ENCODE data around the gene SH3RF3. TPM values are rescaled to one million over a fixed set of nuclear protein-coding genes. Genes with fewer than 3 reads are reported as not detected.

Gene SH3RF3
- total RNA-seq, 1 experiment from 2014 or later = not detected

- intact Hi-C loops (cut with micrococcal nuclease) = loop anchor here (5.0 kb wide), 1 partner anchor 65 kb away; the partner anchor contains the start of genes SEPTIN10 and SOWAHC
- ChIA-PET RAD21 (ENCODE audit: low non-redundant PET in 1 of 2, low total read pairs in 2 of 2, uncharacterized antibody in 2 of 2, unreplicated experiment in 2 of 2) (interaction anchor here (0.6 to 1.8 kb wide), 3 partner anchors 60 to 116 kb away, joined by 3 to 8 read pairs (median 3); no protein-coding TSS in a partner anchor), CTCF (interaction anchor here (1.2 to 1.8 kb wide), 5 partner anchors 13 to 188 kb away, joined by 4 to 23 read pairs (median 14); no protein-coding TSS in a partner anchor), POLR2A (no interaction called here)
- Histone ChIP-seq H3K4me3 (replicated peaks in 1 of 2; ENCODE audit: low read depth in 1 of 2, low read length in 2 of 2) (no peak overlapping the region), H3K9me3 (ENCODE audit: control insufficient read depth in 1 of 2, insufficient read depth in 1 of 2, low read depth in 1 of 2, low read length in 2 of 2) (no peaks in the 10 kb centered on the region), H2AFZ (ENCODE audit: low read depth, low read length, poor library complexity, severe bottlenecking) (no peak overlapping the region), H3K4me1 (ENCODE audit: control insufficient read depth in 1 of 2, insufficient read depth in 2 of 2, low read length in 2 of 2) (peaks cover 0 to 3% of the 10 kb centered on the region in 2 experiments; a peak in 1 of 4 replicates), H3K79me2 (ENCODE audit: insufficient read depth, low read length) (no peaks in the 10 kb centered on the region), H4K20me1 (ENCODE audit: insufficient read depth) (no peaks in the 10 kb centered on the region), H3K36me3 (ENCODE audit: control insufficient read depth in 1 of 2, insufficient read depth in 2 of 2, low read length in 2 of 2) (peaks cover 0 to 4% of the 10 kb centered on the region in 2 experiments; a peak in 2 of 4 replicates), H3K4me2 (ENCODE audit: low read length) (no peak overlapping the region), H3K27ac (ENCODE audit: low read depth, low read length) (no peak overlapping the region), H3K27me3 (ENCODE audit: insufficient read depth, low read length) (no peaks in the 10 kb centered on the region), H3K9me2 (ENCODE audit: insufficient read depth) (no peaks in the 10 kb centered on the region), H3K9ac (ENCODE audit: low read length) (no peak overlapping the region)
- ATAC-seq (no peak), DNase-seq (ENCODE audit: low read depth, low spot score) (no peak)
- no TSS peak for BruUV-seq (replicated peaks)
- TF ChIP-seq ELF1 (IDR thresholded peaks at IDR 0.05; ENCODE audit: borderline replicate concordance, low read depth) (no peak), EGR1 (IDR thresholded peaks at IDR 0.05; ENCODE audit: low read depth) (no peak), CBX3 (IDR thresholded peaks at IDR 0.05; ENCODE audit: low read depth) (no peak), TCF7L2 (IDR thresholded peaks at IDR 0.05; ENCODE audit: borderline replicate concordance, extremely low read depth, insufficient read depth, insufficient read length) (no peak), ATF3 (IDR thresholded peaks at IDR 0.05) (no peak), ZFX (IDR thresholded peaks at IDR 0.05) (no peak), POLR2AphosphoS5 (IDR thresholded peaks at IDR 0.05; ENCODE audit: low read depth, low read length) (no peak), MAX (IDR thresholded peaks at IDR 0.05) (no peak), SIN3A (IDR thresholded peaks at IDR 0.05; ENCODE audit: low read depth) (no peak), ZNF274 (IDR thresholded peaks at IDR 0.05; ENCODE audit: low read depth, low read length) (no peak), SP1 (IDR thresholded peaks at IDR 0.05; ENCODE audit: low read depth) (no peak), EZH2 (IDR thresholded peaks at IDR 0.05) (no peak), POLR2A (IDR thresholded peaks at IDR 0.05; ENCODE audit: borderline replicate concordance, extremely low read depth, insufficient read depth, insufficient read length) (no peak), ZBTB33 (IDR thresholded peaks at IDR 0.05; ENCODE audit: extremely low read depth, insufficient replicate concordance, low read length) (no peak)
Observed at GRCh38 chr2:109547280-109547679, 418.3 kb downstream of the SH3RF3 start.

Data from HCT116 (cell line).